ENCODE results near the gene SLC45A3.
"Not testable (repeated sequence)": the region's sequence is repeated elsewhere in the genome, so short reads cannot be mapped to it uniquely, and the experiment has no call there.

Gene SLC45A3

GRCh38 chr1:205645519-205645918, 34.8 kb downstream of the SLC45A3 start:
- no peak for TF ChIP-seq CTCF (IDR thresholded peaks at IDR 0.05; ENCODE audit: low read depth, low read length)
- H3K4me3 ChIP-seq (ENCODE audit: low read depth, low read length): no peak overlapping the region

GRCh38 chr1:205642679-205643307, 37.5 kb downstream of the SLC45A3 start:
- TF ChIP-seq CTCF (IDR thresholded peaks at IDR 0.05; ENCODE audit: low read depth, low read length): no peak
- H3K4me3 ChIP-seq (ENCODE audit: low read depth, low read length): no peak overlapping the region

- H3K4me3 ChIP-seq (ENCODE audit: low read depth, low read length): no peak overlapping the region
- no peak for TF ChIP-seq CTCF (IDR thresholded peaks at IDR 0.05; ENCODE audit: low read depth, low read length)
These were observed 40.7 kb downstream of the SLC45A3 start for GRCh38 chr1:205639567-205639966.

- no peak overlapping the region for H3K4me3 ChIP-seq (ENCODE audit: low read depth, low read length)
- no peak for TF ChIP-seq CTCF (IDR thresholded peaks at IDR 0.05; ENCODE audit: low read depth, low read length)
These were observed 42.3 kb downstream of the SLC45A3 start for GRCh38 chr1:205637854-205638468.

- no peak for TF ChIP-seq CTCF (IDR thresholded peaks at IDR 0.05; ENCODE audit: low read depth, low read length)
- no peak overlapping the region for H3K4me3 ChIP-seq (ENCODE audit: low read depth, low read length)
These were observed 43.6 kb downstream of the SLC45A3 start for GRCh38 chr1:205636732-205637131.

- H3K4me3 ChIP-seq (ENCODE audit: low read depth, low read length): not testable (repeated sequence)
These were observed 44.2 kb downstream of the SLC45A3 start for GRCh38 chr1:205636138-205636530.

- no peak for TF ChIP-seq CTCF (IDR thresholded peaks at IDR 0.05; ENCODE audit: low read depth, low read length)
These were observed 46.8 kb downstream of the SLC45A3 start for GRCh38 chr1:205633421-205633976.

More at GRCh38 chr1:205633421-205633976, 46.8 kb downstream of the SLC45A3 start:
- H3K4me3 ChIP-seq (ENCODE audit: low read depth, low read length): no peak overlapping the region
